HG03066 (cell line): ENCODE results near the gene SPSB3.
"Not testable (repeated sequence)": the region's sequence is repeated elsewhere in the genome, so short reads cannot be mapped to it uniquely, and the experiment has no call there.

Experiments
- ATAC-seq: cut with Tn5 transposase; IDR thresholded peaks from one replicate; pipeline ENCODE4 v1.9.1; 2021; ENCODE audit warnings: low read depth; ENCODE audit not compliant: unreplicated experiment

SPSB3 gene

GRCh38 chr16:1817276-1817589 lies 34.9 kb upstream of the SPSB3 start:
- ATAC-seq: no peak

GRCh38 chr16:1816396-1817275 lies 34.3 kb upstream of the SPSB3 start:
- ATAC-seq: no peak

- no peak for ATAC-seq
These were observed 33.1 kb upstream of the SPSB3 start for GRCh38 chr16:1815461-1815860.

- ATAC-seq: no peak
These were observed 30.4 kb upstream of the SPSB3 start for GRCh38 chr16:1812732-1813163.

GRCh38 chr16:1810536-1810935 lies 28.2 kb upstream of the SPSB3 start:
- no peak for ATAC-seq

GRCh38 chr16:1810106-1810505 lies 27.7 kb upstream of the SPSB3 start:
- ATAC-seq: no peak

GRCh38 chr16:1809281-1809801 lies 27.0 kb upstream of the SPSB3 start:
- no peak for ATAC-seq

GRCh38 chr16:1808691-1809090 lies 26.3 kb upstream of the SPSB3 start:
- no peak for ATAC-seq

- no peak for ATAC-seq
These were observed 25.3 kb upstream of the SPSB3 start for GRCh38 chr16:1807626-1808025.

- ATAC-seq: no peak
These were observed 18.3 kb upstream of the SPSB3 start for GRCh38 chr16:1800701-1801100.

- ATAC-seq: not testable (repeated sequence)
These were observed 16.9 kb upstream of the SPSB3 start for GRCh38 chr16:1799263-1799662.

GRCh38 chr16:1794908-1795666 lies 12.7 kb upstream of the SPSB3 start:
- no peak for ATAC-seq

GRCh38 chr16:1794221-1794871 lies 12.0 kb upstream of the SPSB3 start:
- no peak for ATAC-seq

GRCh38 chr16:1793578-1794220 lies 11.3 kb upstream of the SPSB3 start, which contains the start of gene IGFALS:
Gene IGFALS (minus strand): TSS chr16:1793705. CDS start chr16:1793652, 53 bp downstream.
- ATAC-seq: no peak

GRCh38 chr16:1792836-1793577 lies 10.6 kb upstream of the SPSB3 start:
- no peak for ATAC-seq

GRCh38 chr16:1791943-1792812 lies 9.8 kb upstream of the SPSB3 start:
- ATAC-seq: no peak

- ATAC-seq: no peak
These were observed 9.0 kb upstream of the SPSB3 start for GRCh38 chr16:1791256-1791942.

GRCh38 chr16:1790611-1791255 lies 8.4 kb upstream of the SPSB3 start:
- ATAC-seq: no peak
